ENCODE data around the gene TAF10.

TAF10 gene

GRCh38 chr11:6652182-6652581, 40.2 kb upstream of the TAF10 start:
- H3K36me3 ChIP-seq (ENCODE audit: control insufficient read depth, insufficient read depth, low read length) = no peaks in the 10 kb centered on the region
- H3K27me3 ChIP-seq (ENCODE audit: control insufficient read depth, insufficient read depth, low read length) = peaks cover 2% of the 10 kb centered on the region
- no peak overlapping the region for H3K27ac ChIP-seq (ENCODE audit: low read depth, low read length)
- peaks cover 10% of the 10 kb centered on the region for H3K4me1 ChIP-seq (ENCODE audit: control insufficient read depth, insufficient read depth, low read length)
- H3K9ac ChIP-seq (ENCODE audit: low read length) = no peak overlapping the region
- no peak overlapping the region for H3K4me3 ChIP-seq (ENCODE audit: low read length)

- Histone ChIP-seq H3K27ac (ENCODE audit: low read depth, low read length) (no peak overlapping the region), H3K9ac (ENCODE audit: low read length) (no peak overlapping the region), H3K36me3 (ENCODE audit: control insufficient read depth, insufficient read depth, low read length) (no peaks in the 10 kb centered on the region), H3K4me1 (ENCODE audit: control insufficient read depth, insufficient read depth, low read length) (peaks cover 12% of the 10 kb centered on the region), H3K27me3 (ENCODE audit: control insufficient read depth, insufficient read depth, low read length) (no peaks in the 10 kb centered on the region), H3K4me3 (ENCODE audit: low read length) (no peak overlapping the region)
Observed at GRCh38 chr11:6650980-6651379, 39.0 kb upstream of the TAF10 start.

DNA sequence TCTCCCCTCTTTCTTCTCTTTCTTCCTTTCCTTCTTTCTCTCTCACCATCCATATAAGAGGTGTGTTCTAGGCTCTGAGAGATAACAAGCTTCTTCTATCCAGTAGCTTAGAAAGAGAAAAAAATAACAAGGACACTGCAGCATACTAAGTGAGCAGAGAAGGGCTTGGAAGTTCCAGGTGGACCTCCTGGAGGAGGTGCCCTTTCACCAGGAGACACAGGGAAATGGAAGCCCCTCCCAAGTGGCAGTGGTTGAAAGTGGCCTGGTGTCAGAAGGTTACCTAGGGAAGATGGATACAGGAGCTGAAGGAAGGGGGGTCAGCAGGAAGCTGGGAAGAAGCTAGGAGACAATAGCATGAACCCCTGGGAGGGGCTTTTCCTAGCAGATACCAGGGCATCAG, 38.1 kb upstream of the TAF10 start:
- no peaks in the 10 kb centered on the region for H3K27me3 ChIP-seq (ENCODE audit: control insufficient read depth, insufficient read depth, low read length)
- H3K27ac ChIP-seq (ENCODE audit: low read depth, low read length) = no peak overlapping the region
- H3K4me1 ChIP-seq (ENCODE audit: control insufficient read depth, insufficient read depth, low read length) = peaks cover 12% of the 10 kb centered on the region
- no peak overlapping the region for H3K4me3 ChIP-seq (ENCODE audit: low read length)
- no peak overlapping the region for H3K9ac ChIP-seq (ENCODE audit: low read length)
- H3K36me3 ChIP-seq (ENCODE audit: control insufficient read depth, insufficient read depth, low read length) = no peaks in the 10 kb centered on the region

DNA sequence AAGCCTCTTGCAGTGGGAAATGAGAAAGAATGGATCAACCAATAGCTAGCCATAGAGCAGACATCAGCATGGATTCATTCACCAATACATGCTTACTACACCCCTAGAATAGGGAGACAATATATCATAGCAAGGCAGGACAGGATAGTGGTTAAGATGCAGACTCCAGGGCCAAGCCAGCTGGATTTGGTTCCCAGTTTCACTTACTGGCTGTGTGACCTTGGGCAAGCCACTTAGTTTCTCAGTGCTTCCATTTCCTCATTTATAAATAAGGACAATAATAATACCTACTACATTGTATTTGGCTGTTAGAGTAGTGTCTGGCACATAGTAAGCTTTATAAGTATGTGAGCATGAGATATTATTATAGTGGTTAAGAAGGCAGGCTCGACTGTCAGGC, 36.5 kb upstream of the TAF10 start:
- no peak overlapping the region for H3K27ac ChIP-seq (ENCODE audit: low read depth, low read length)
- H3K36me3 ChIP-seq (ENCODE audit: control insufficient read depth, insufficient read depth, low read length) = no peaks in the 10 kb centered on the region
- peaks cover 3% of the 10 kb centered on the region for H3K4me1 ChIP-seq (ENCODE audit: control insufficient read depth, insufficient read depth, low read length)
- no peak overlapping the region for H3K9ac ChIP-seq (ENCODE audit: low read length)
- no peaks in the 10 kb centered on the region for H3K27me3 ChIP-seq (ENCODE audit: control insufficient read depth, insufficient read depth, low read length)
- H3K4me3 ChIP-seq (ENCODE audit: low read length) = no peak overlapping the region

GRCh38 chr11:6647836-6648235, 35.8 kb upstream of the TAF10 start:
- peaks cover 3% of the 10 kb centered on the region for H3K4me1 ChIP-seq (ENCODE audit: control insufficient read depth, insufficient read depth, low read length)
- no peak overlapping the region for H3K9ac ChIP-seq (ENCODE audit: low read length)
- H3K36me3 ChIP-seq (ENCODE audit: control insufficient read depth, insufficient read depth, low read length) = no peaks in the 10 kb centered on the region
- peak overlapping the region; percentile 65 for H3K27ac ChIP-seq (ENCODE audit: low read depth, low read length)
- no peaks in the 10 kb centered on the region for H3K27me3 ChIP-seq (ENCODE audit: control insufficient read depth, insufficient read depth, low read length)
- no peak overlapping the region for H3K4me3 ChIP-seq (ENCODE audit: low read length)

GRCh38 chr11:6646918-6647679, 35.1 kb upstream of the TAF10 start:
- no peak overlapping the region for H3K9ac ChIP-seq (ENCODE audit: low read length)

DNA sequence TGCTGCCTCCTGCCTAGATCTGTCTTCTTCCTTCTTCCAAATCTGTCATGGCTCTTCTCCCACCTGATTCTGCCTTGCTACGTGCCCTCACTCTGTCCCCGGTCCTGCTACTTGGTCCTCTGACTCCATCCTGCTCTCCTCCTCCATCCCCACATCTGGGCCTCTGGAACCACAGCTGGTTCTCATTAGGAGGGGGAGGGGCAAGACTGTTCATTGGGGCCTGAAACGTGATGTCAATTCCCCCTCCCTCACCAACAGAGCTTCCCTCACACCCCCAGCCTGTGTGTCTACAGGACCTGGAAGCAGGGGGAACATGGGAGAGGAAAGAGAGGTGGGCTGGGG, 34.5 kb upstream of the TAF10 start:
- peaks cover 3% of the 10 kb centered on the region for H3K4me1 ChIP-seq (ENCODE audit: control insufficient read depth, insufficient read depth, low read length)
- no peaks in the 10 kb centered on the region for H3K36me3 ChIP-seq (ENCODE audit: control insufficient read depth, insufficient read depth, low read length)
- H3K4me3 ChIP-seq (ENCODE audit: low read length) = peak overlapping the region; percentile 34
- no peak overlapping the region for H3K9ac ChIP-seq (ENCODE audit: low read length)
- H3K27me3 ChIP-seq (ENCODE audit: control insufficient read depth, insufficient read depth, low read length) = no peaks in the 10 kb centered on the region
- H3K27ac ChIP-seq (ENCODE audit: low read depth, low read length) = peak overlapping the region; percentile 65

More at GRCh38 chr11:6646918-6647679, 35.1 kb upstream of the TAF10 start:
- Histone ChIP-seq H3K36me3 (ENCODE audit: control insufficient read depth, insufficient read depth, low read length) (no peaks in the 10 kb centered on the region), H3K27me3 (ENCODE audit: control insufficient read depth, insufficient read depth, low read length) (no peaks in the 10 kb centered on the region), H3K4me3 (ENCODE audit: low read length) (no peak overlapping the region), H3K27ac (ENCODE audit: low read depth, low read length) (peak overlapping the region; percentile 65), H3K4me1 (ENCODE audit: control insufficient read depth, insufficient read depth, low read length) (peaks cover 3% of the 10 kb centered on the region)

- no peak overlapping the region for H3K9ac ChIP-seq (ENCODE audit: low read length)
- H3K27ac ChIP-seq (ENCODE audit: low read depth, low read length) = no peak overlapping the region
- peaks cover 3% of the 10 kb centered on the region for H3K4me1 ChIP-seq (ENCODE audit: control insufficient read depth, insufficient read depth, low read length)
- H3K4me3 ChIP-seq (ENCODE audit: low read length) = peak overlapping the region; percentile 34
- no peaks in the 10 kb centered on the region for H3K27me3 ChIP-seq (ENCODE audit: control insufficient read depth, insufficient read depth, low read length)
- H3K36me3 ChIP-seq (ENCODE audit: control insufficient read depth, insufficient read depth, low read length) = no peaks in the 10 kb centered on the region
Observed at GRCh38 chr11:6646071-6646470, 34.1 kb upstream of the TAF10 start.

- no peaks in the 10 kb centered on the region for H3K36me3 ChIP-seq (ENCODE audit: control insufficient read depth, insufficient read depth, low read length)
- H3K4me1 ChIP-seq (ENCODE audit: control insufficient read depth, insufficient read depth, low read length) = peaks cover 10% of the 10 kb centered on the region
- no peaks in the 10 kb centered on the region for H3K27me3 ChIP-seq (ENCODE audit: control insufficient read depth, insufficient read depth, low read length)
- no peak overlapping the region for H3K27ac ChIP-seq (ENCODE audit: low read depth, low read length)
- H3K4me3 ChIP-seq (ENCODE audit: low read length) = no peak overlapping the region
- H3K9ac ChIP-seq (ENCODE audit: low read length) = no peak overlapping the region
Observed at GRCh38 chr11:6642957-6643356, 30.9 kb upstream of the TAF10 start.

- H3K9ac ChIP-seq (ENCODE audit: low read length) = no peak overlapping the region
- peaks cover 13% of the 10 kb centered on the region for H3K4me1 ChIP-seq (ENCODE audit: control insufficient read depth, insufficient read depth, low read length)
- H3K27me3 ChIP-seq (ENCODE audit: control insufficient read depth, insufficient read depth, low read length) = no peaks in the 10 kb centered on the region
- H3K36me3 ChIP-seq (ENCODE audit: control insufficient read depth, insufficient read depth, low read length) = no peaks in the 10 kb centered on the region
- no peak overlapping the region for H3K27ac ChIP-seq (ENCODE audit: low read depth, low read length)
- no peak overlapping the region for H3K4me3 ChIP-seq (ENCODE audit: low read length)
Observed at GRCh38 chr11:6640985-6641701, 29.1 kb upstream of the TAF10 start.

GRCh38 chr11:6640036-6640984, 28.3 kb upstream of the TAF10 start:
- H3K27me3 ChIP-seq (ENCODE audit: control insufficient read depth, insufficient read depth, low read length) = no peaks in the 10 kb centered on the region
- H3K4me1 ChIP-seq (ENCODE audit: control insufficient read depth, insufficient read depth, low read length) = peaks cover 20% of the 10 kb centered on the region
- no peaks in the 10 kb centered on the region for H3K36me3 ChIP-seq (ENCODE audit: control insufficient read depth, insufficient read depth, low read length)
- no peak overlapping the region for H3K9ac ChIP-seq (ENCODE audit: low read length)
- no peak overlapping the region for H3K27ac ChIP-seq (ENCODE audit: low read depth, low read length)
- H3K4me3 ChIP-seq (ENCODE audit: low read length) = no peak overlapping the region

DNA sequence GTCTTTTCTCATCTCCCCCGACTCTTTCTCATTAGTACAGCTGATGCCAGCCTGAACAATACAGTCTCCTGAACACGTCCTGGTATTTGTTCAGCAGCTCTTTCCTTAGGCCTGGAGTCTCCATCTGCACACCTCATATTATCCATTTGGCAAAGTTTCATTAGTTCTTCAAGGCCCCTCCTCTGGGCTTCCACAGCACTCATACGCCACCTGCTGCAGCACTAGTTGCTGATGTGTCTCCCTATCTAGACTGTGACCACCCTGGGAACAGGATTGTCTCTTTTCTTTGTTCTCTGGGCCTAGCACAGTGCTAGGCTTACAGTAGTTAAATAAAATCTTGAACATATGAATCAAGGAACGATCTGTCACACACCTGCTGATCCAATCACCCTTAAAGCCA, 26.4 kb upstream of the TAF10 start:
- no peaks in the 10 kb centered on the region for H3K36me3 ChIP-seq (ENCODE audit: control insufficient read depth, insufficient read depth, low read length)
- H3K4me1 ChIP-seq (ENCODE audit: control insufficient read depth, insufficient read depth, low read length) = peaks cover 26% of the 10 kb centered on the region
- H3K4me3 ChIP-seq (ENCODE audit: low read length) = no peak overlapping the region
- peak overlapping the region; percentile 23 for H3K27ac ChIP-seq (ENCODE audit: low read depth, low read length)
- H3K9ac ChIP-seq (ENCODE audit: low read length) = no peak overlapping the region
- no peaks in the 10 kb centered on the region for H3K27me3 ChIP-seq (ENCODE audit: control insufficient read depth, insufficient read depth, low read length)

Data from rectal smooth muscle tissue (tissue), 1 donor.